Stimulated activated CD8-positive, alpha-beta memory T cell treated with anti-CD3 and anti-CD28 coated beads, Interleukin-15, amount 100 ng/mL, for 24 hours (primary cell): Measurements from ENCODE around the gene APOBEC4.
A peak's percentile ranks its signal among the peaks of the same experiment; 100 is the strongest.

Source experiments
- DNase-seq: peaks from one replicate; pipeline ENCODE4 v3.0.0-alpha.2; 2020; ENCODE audit warnings: low read depth

Gene APOBEC4

DNA sequence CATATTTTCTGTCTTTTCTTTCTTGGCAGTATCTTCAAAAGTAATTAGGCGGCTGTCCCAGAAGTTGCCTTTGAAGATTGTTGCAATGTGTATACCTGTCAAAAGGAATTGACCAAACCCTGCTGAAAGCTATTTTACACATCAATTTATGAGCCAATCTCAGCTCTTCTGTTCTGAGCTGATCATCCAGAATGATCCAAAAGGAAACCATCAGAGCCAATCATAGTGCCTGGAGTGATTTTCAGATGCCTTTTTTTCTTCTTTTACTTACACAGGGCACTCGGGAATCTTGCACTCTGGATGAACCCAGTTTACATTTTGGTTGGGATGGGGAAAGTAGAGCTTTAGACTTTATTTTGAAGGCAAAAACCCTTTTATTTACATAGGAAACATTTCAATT lies 21.8 kb upstream of the APOBEC4 start:
- no peak for DNase-seq

DNA sequence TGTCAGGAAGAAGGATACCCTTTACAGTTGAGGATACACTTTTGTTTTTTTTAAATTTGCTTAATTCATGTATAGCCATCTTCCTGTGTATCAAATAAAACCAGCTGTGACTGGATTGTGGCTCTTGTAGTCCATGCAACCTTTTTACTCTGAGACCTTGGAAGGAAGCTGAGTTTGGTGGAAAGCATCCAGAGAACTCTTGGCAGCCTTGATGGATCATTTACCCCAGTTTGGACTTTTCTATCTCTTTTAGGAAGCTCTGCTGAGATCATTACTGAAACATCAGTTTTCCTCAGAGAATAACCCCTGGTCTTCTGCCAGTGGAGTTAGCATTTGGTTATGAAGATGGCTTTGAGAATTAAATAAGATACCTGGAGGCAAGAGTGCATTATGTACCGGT lies 21.2 kb upstream of the APOBEC4 start:
- no peak for DNase-seq

DNA sequence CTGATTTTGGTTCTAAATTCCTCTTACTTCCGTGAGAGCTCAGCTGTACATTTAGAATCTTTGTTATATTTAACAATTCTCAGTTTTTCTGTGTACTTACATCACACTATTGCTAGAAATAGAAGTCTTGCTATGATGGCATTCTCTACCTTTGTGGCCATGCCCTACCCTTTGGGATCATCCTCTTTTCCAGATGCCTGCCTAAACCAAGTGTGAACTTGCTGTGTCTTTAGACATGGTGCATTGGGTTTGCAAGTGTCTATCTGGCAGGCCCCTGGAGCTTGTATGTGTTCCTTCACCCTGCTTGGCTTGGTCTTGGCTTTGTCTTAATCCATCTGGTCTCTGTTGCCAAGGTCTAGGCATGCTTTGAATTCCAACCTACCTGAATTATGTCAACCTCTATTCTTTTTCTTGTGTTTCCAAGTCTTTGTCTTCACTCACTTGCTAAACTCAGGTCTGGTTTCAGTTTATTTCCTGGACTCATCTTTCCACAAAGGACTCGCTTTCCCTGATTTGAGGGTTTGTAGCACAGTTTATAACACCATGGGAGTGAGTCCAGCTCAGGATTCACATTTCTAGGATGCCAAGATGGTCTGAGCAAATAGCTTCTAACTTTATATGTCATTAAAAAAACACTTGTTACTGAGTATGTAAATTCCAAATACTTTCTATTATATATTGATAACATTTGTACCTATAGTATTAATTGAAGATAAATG lies 20.6 kb upstream of the APOBEC4 start:
- DNase-seq, result no peak

DNA sequence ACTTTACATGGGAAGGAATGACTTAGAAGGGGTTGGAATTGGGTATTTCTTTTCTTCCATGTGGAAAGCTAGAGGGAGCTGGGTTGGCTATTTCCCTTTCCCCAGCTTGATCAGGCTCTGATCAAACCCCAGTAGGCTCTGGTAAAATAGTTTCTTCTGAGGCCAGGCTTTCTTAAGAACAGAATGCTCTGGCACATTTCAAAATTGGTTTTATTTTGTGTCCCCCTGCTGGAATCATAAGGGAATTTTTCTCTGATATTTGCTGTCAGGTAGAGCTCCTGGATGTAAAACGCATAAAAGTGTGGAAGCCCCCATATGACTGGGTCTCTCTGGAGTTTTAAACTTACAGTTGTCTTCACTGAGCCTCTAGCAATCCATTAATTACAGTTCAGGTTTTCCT lies 17.1 kb upstream of the APOBEC4 start:
- DNase-seq, result no peak

DNA sequence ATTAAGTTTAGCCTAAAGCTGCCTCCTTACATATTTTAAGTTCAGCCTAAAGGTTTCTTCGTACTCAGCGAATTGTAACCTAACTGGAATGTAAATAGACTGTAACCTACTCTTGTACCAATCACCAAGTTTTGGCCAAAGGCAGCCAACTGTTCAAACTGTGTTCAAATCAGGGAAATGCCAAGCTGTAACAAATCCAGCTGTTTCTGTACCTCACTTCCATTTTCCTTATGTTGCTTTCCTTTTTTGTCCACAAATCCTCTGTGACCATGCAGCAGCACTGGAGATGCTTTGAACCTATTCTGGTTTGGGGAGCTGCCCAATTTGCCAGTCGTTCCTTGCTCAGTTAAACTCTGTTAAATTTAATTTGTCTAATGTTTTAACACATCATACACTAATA lies 3.2 kb upstream of the APOBEC4 start:
- DNase-seq, result no peak

DNA sequence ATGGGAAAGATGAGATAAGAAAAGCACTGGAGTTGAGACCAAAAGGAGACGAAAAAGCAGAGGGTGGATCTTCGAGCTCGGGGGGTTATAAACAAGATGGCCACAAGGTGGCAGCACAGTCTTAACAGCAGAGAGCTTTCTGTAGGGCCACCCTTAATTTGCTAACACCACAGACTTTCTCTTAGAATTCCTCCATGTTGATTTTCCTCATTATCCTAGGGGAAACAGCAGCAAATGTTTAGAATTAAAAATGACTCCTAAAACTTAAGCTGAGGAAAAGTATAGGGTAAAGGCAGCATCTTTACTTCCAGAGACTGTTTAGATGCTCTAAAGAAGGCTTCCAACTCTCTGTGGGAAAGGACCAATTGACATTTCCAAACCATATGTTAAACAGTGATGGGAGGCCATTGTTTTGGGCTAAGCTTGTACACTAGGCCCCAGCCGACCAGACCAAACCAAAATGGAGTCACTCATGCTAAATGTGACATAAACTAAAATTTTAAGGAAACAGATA lies 2.5 kb upstream of the APOBEC4 start:
- DNase-seq, result peak; percentile 49

DNA sequence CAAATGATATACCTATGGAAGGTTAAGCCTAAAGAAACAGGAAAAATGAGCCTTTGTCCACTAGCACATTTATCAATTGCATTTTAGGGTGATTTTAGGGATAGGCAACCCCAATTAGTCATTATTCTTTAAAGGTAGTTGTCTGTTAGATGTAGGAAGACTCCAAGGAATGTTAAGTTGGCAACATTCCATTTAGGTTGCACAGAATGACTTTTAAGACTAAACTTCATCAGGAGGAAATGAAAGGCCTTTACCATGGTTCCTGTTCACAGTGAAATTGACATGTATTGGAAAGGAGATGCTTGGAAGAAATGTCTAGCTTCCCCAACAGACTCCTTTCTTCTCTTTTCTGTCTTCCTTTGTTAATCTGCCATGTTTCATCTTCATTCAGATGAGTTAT lies 1.6 kb upstream of the APOBEC4 start:
- DNase-seq, result no peak

DNA sequence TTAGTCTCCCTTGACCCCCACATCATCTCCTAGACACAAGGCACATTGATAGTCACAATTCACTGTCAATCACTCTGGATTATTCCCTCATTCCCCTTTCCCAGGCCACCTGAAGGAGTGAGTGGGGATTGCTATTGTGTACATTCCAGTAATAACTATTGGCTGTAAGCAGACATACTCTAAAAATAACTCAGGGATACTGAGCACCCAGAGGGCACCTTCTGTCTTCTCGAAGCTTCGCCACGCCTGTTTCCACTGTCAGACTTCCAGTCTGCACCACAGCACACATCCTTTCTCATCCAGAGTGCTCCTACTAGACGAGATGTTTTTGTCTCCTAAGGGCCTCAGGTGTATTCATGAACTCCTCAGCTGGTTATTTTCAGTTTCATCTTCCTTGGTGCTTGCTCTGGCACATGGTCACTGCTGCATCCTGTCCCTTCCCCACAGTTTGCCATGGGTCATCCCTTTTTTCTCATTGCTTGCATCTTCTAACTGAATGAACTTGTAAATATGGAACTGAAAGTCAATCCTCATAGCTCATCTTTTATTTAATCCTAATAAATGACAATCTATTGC lies 848 bp upstream of the APOBEC4 start:
- no peak for DNase-seq

DNA sequence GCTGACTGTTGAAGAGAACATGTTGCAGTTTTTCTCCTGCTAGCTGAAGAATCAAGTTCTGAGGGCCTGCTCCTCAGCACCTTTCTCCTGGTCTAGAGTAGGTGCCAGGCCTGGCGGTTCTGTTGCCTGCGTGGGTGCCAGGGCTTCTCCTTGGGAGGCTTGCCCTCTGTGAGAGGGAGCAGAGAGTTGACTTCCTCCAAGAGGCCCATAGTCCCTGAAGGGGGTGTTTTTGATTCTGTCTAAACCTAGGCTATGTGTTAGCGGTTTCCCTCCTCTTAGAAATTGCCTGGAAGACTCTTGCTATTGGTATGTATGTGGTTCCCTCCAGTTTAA lies 312 bp upstream of the APOBEC4 start:
- no peak for DNase-seq

DNA sequence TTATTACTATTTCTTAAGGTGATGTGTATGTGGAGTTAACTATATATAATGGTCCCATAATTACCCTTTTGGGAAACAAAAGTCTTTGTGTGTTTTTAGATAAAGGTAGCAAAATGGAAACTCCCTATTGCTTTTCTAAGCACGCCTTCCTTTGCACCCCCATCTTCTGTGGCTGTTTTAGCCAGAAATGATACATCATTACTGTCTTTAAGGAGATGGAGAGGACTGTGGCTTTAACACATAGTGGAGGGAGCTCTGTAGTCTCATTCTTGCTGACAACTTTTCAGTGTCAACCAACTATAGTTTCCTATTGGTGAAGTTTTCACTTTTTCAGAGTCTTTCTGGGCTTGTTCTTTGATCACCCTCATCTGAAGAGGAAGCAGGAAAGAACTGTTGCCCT lies 1.0 kb downstream of the APOBEC4 start:
- no peak for DNase-seq

DNA sequence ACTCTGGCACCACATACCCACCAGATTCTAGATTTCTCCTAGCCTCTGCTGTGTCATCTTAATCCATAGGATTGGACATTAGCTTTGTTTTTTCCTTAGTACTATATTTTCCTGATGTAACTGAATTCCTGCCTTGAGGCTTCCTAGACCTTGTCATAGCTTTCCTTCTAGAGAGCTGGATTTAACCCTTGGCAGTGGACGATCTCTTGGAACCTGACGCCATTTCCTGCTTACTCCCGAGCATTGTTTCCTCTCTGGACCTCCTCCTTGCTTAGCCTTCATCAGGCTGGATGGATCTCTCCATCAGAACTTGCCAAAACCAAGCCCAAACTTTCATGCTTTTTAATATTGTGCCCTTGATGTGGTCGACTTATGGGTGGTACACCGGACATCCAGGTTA lies 1.5 kb downstream of the APOBEC4 start:
- DNase-seq, result no peak

DNA sequence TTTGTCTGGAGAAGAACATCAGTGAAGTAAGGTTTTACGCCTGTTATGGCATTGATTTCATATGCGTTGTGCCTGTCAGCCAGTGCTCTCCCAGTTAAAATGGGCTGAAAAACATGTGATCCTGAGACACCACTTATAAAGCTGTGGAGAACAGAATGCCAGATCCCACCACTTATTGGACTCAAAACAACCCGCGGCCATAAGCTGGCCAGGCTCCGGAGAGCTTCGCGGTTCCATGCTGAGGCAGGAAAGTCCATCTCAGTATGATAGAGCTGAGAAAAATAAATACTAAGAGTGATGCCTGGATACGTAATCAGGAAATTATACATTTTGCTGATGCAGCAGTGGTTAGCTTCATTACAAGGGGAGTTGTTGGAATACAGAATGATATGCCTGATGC lies 5.1 kb downstream of the APOBEC4 start:
- DNase-seq, result no peak

DNA sequence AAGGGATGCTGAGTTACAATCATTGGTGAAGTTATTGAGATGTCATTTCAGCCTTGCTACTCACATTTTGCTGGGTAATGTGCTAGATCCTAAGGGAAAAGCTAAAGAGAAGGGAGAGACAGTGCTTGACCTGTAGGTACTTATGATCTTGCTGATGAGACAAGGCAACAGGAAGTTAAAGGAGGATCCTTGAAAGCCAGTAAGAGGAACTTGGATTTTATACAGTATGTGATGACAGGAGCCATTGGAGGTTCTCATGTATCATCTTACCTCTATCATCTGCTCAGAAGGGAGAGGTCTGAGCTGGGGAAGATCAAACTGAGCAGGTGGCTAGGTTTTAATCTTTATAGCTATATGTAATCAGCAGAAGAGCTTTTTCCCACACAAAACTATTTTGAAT lies 6.3 kb downstream of the APOBEC4 start:
- no peak for DNase-seq

DNA sequence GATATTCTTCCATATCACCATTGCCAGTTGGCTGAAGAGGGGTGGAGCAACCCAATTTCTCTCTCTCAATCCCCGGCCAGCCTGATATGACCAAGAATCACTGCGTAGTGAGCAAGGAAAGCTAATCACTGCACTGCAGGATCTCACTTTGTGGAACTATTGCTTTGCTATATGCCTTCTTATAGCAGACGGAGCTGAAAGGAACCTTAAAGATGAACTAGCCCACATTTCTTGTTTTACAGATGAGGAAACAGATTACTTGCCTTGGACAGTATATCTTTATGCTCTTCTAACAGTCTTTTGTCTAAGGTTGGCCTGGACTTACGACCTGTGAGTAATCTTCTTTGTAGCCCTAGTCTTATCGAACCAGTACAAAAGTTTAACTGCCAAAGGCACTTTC lies 7.6 kb downstream of the APOBEC4 start:
- no peak for DNase-seq

DNA sequence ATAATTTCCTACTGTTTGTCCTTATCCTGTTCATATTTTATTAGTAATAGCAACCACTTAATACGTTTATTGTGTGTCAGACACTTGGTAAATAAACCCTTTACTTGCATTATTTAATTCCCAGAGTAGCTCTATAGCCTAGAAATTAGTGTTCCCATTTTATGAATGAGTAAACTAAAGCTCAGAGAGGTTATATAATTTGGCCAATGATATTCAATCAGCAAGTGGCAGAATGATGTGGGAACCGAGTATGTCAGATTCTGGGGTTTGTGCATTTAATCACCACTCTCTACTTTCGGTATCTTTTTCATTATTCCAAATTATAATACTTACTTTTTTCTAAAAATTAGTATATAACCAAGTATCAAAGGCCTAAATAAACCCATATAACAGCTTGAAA lies 10.9 kb downstream of the APOBEC4 start:
- no peak for DNase-seq

DNA sequence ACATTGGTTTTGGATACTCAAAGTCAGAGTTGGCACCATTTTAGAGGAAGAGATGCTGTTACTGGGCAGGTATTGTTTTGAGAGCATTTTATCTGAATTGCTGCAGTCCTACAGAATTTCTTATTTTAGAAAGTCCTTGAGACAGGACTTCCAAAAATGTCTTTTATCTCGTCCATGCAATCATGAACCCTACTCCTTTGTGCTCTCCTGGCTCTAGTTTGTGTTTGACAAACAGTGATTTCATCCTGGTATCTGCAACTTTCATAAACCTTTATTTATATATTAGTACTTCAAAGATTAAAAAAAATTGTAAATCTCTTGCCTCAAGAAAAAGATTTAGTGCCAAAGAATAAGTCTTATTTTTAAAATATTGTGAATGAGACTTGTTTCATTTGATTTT lies 12.9 kb downstream of the APOBEC4 start:
- DNase-seq, result no peak

DNA sequence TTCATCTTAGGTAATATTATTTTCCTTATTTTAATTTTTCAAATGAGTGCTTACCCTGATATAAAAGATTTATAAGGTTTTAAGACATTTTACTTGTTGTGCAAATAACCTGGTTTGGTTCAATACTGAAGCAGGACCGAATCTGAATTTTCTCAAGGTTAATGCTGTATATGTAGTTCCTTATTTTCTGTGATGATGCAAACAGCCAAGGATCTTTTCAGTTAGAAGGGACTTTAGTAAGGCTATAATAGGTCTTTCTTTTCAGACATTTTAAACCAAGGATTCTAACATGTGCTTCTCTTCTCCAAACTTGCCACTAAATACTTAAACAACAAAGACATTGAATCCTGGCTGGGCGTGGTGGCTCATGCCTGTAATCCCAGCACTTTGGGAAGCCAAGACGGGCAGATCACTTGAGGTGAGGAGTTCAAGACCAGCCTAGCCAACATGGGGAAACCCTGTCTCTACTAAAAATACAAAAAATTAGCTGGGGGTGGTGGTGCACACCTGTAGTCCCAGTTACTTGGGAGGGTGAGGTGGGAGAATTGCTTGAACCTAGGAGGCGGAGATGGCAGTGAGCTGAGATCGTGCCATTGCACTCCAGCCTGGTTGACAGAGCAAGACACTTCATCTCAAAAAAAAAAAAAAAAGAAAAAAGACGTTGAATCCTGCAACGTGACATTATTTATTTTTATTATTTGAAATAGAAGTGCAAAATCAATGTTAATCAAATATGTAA lies 14.3 kb downstream of the APOBEC4 start:
- DNase-seq, result no peak

DNA sequence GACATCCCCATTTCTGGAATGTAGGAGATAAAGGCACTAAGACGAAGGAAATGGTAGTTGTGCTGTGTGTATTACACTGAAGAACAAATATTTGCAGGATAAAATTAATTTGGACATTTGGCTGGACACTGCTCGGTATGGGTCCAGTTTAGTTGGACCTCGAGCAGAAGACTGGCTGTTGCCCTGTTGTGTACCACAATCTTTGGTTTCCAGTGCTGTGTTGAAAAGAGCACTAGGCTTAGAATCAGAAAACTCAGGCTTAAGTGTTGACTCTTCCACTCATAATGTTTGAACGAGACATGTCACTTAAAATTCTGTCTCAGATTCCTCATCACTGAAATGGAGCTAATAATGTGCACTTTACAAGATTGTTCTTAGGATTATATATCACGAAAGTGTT lies 16.3 kb downstream of the APOBEC4 start:
- DNase-seq, result no peak

DNA sequence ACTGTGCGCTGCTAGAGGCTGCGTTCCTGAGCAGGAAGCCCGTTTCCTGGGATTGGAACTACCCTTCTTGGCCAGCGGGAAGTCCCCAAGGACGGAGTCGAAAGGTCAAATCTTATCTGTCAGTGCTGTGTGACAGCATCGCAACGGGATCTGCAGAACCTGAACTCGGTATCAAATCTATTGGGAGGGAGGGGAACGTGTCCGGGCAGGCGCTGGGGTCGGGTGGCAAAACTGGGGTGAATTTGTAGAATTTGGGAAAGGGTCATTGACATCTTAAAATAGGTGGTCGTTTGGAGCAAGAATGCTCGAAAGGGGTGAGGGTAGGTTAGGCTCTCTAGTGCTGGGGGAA lies 16.8 kb downstream of the APOBEC4 start:
- no peak for DNase-seq

DNA sequence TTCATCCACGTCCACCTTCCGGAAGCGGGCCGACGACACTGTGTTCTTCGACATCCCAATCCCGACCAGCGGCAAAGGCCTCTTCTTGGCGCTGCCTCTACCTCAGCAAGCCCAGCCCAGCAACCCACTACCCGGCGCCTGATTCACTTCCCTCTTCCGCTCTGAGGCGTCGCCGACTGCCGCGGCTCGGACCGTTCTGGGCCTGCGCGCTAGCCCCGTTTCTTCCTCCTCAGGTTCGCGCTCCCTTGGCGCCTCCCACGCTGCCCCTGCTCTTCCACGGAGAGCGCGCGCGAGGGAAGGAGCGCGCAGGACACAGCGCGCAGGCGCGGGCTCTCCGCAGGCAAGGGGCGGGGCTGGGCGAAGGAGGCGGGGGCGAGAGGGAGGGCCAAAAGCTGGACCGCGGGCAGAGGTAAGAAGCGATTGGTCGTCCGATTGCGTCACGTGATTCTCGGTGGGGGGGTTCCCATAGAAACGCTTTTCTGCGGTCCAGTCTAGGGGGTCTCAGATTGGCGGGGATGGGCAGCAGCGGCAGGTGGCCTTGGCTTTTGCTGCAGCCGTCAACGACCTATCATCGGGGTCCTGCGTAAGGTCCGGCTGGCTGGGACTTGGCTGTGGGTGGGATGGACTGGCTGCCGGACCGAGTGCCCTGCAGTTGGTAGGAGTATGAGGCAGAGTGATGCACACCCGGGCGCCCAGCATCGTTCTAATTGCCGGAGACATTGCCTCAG lies 17.3 kb downstream of the APOBEC4 start, which contains the start of gene ARPC5:
Gene ARPC5, minus strand, starts transcription at position 178 of the 728 bp plus-strand sequence. Its CDS starts 124 bp downstream, at position 54.
- DNase-seq, result peak; percentile 88

DNA sequence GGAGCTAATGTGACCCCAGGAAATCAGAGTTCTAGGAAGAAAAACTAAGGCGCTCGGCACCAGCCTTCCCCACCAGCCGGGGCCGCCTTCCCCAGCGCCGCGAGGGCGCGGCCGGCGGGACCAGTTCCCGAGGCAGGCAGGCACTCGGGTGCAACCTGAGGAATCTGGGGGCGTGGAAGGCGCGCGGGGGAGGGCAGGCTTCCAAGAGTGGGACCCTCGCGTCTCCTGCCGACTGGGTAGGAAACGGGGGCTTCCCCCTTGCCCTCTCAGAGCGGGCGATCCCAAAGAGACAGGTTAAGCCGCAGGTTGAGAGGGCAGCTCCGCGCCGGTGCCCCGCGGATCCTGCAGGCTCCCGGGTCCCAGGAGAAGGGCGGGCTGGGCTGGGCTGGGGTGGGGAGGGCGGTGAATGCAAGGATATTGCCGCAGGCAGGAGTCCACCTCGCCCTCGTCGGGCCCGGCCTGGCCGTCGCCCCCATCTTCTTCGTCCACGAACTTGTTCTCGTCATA lies 18.0 kb downstream of the APOBEC4 start:
- no peak for DNase-seq

DNA sequence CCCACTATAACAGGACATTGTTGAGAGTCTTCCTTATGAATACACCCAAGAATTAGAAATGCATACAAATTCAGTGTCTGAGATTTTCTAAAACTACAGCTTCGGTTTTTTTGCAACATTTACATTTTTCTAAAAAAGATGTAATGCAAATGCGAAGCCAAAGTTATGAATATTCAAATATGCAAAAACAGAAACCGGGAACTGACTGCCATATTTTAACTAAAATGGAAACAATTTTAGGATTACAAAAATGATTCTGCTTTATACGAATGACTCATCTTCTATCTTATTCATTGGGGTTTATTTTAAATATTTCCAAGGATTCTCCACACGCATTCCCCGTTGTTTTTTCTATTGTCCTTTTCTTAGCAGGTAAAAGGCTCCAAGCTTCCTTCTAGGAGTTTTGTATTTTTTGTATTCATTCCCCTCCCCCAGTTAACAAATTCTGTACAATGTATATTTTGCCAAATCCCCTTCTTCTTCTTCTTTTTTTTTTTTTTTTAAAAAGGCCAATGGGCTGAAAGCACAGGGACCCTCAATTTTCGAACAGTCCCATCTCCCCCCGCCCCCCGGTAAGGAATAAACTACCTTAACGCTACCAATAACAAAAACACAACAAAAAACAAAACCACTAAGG lies 18.6 kb downstream of the APOBEC4 start:
- DNase-seq, result no peak
